ENCODE results near the gene PTRH1.
A peak's percentile ranks its signal among the peaks of the same experiment; 100 is the strongest.

PTRH1 gene

DNA sequence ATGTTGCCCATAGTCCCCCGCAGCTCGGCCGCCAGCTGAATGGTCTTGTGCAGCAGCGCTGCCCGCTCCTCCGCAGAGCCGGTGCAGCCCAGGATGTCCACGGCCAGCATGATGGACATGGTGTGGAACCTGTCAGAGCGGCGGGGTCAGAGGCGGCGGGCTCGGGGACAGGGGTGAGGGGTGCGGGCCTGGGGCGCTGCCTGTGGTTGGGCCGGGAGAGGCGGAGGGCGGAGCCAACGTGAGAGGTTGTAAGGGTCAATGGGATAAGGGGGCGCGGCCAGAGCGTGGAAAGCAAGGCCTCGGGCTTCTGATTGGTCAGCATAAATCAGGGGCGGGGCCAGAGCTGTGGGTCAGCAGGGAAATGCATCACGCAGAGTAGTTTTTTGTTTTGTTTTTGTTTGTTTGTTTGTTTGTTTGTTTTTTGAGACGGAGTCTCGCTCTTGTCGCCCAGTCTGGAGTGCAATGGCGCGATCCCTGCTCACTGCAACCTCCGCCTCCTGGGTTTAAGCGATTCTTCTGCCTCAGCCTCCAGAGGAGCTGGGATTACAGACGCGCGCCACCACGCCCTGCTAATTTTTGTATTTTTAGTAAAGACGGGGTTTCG is 26.5 kb upstream of the PTRH1 start:
- DNase-seq = no peak

DNA sequence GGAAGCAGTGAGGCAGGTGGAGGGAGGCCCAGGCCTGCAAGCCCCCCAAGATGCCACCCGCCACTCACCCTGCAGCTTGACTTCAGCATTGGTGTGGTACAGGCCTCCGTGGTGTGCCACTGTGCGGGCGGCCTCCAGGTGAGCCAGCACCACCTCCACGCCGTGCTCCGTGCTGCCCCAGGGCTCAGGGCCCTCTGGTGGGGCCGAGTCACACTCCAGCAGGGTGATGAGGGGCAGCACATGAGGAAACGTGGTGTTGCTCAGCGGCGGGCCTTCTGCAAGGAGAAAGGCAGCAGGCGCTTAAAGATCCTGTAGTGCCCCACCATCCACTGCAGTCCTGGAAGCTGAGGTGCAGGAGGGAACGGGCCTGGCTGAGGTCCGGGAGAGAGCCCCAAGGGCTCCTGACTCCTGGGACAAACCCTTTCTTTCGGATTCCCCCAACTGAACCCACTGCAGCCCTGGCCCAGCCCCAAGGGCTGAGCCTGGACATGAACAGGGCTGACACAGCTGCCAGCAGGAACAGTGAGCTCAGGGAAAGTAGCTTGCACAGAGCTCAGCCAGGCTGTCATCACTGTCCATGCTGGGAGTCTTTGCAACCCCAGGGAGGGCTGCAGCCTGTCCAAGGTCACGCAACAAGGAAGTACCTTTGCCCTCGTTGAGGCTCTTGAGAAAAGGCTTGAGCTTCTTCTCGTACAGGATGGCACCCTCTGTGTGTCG is 24.3 kb upstream of the PTRH1 start:
- no peak for DNase-seq

DNA sequence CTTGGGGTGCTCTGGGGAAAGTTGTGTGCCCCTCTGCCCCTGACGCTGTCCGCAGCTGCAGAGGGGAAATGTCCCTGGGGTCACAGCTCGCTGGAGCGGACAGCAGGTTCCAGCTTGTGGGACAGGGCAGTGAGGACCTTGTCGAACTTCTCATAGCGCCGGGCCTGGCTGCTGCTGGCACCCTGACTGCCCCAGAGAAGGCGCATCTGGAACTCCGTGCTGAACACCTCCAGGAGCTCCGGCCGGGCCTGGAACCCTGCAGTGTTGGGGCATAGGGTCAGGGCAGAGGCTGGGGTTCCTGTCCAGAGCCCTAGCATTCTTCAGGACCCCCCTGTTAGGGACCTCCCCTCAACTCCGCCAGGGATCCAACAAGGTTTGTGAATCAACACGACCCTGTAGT is 23.2 kb upstream of the PTRH1 start:
- no peak for DNase-seq

DNA sequence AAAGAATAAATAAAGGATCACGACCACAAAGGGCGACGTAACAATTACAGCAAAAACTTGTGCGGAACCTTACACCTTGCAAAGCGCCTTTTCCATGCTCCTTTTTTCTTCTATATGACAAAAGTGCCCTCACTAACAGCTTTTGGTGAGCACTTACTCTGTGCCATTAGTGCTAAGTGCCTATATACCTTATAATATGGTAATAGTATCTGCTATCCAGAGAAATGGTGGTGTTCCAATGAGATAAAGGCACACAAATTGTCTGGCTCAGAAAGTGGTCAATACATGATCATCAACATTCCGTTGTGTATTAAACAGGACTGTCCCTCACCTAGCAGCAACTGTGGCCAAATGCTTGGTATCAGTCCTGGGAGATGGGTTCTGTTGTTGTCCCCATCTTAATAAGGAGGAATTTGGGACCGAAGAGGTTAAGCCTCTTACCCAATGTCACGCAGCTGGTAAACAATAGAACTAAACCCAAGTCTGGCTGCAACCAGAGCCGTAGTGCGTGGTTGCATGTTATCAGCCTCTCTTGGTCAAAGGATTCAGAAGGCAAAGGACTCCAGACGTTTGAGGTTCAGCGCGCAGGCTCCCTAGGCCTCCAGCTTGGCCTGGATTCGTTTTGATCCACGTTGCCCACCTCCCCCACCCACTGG is 20.2 kb upstream of the PTRH1 start:
- DNase-seq = no peak

DNA sequence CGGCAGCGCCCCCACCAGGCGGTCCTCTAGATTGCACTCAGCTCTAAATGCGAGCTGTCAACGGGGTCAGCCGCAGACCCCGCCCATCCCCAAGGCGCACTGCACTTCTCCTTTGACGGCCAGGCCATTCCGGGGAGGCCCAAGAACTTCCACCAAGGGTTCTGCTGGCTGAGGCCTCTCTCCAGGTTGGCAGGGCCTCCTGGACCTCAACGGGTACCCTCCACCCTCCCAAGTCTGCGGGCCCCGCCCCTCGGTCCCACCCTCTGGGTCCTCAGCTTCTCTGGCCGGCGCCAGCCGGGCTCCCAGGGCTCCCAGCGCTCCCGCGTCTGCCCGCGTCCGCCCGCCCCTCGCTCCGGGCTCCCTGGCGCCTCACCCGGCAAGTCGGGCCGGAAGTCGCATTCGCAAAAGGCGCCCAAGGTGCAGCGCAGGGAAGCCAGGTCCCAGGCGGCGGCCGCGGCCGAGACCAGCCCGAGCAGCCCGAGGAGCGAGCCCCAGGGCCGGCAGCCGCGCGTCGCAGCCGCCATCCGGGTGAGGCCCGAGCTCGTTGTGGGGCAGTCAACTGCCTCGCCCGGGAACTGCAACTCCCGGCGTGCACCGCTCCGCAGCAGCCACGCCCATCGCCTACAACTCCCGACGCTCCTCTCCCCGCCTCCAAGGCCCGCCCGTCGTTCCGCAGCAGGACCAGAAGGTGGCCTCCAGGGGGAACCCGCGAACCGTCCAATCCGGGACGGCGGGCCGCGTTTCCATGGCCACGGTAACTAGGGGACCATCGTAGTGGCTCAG is 19.5 kb upstream of the PTRH1 start, which contains the start of gene TOR2A:
TSS of gene TOR2A (minus strand) at position 548 of the 783 bp plus-strand sequence. CDS start at position 524, 24 bp downstream.
- DNase-seq = peak; percentile 100

DNA sequence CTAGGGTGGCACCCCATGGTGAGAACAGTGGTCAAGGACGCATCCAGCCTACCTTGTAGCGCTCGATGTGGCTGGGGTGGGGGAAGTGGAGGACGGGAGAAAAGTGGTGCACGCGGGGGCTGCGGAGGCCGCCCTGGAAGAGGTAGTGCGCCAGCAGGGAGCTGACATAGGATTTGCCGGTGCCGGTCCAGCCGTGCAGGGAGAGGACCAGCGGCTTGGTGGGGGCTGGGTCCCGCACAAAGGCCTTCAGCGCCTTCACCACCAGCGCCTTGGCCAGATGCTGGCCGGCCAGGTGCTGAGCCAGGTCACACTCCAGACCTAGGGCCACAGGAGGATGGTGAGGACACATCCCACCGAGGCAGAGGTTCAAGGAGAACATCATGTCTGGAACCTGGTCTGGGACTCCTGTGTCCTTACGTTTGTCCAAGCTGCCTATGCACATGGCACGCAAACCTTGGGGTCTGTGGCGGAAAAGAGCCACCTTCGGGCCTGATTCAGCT is 18.8 kb upstream of the PTRH1 start:
- no peak for DNase-seq

DNA sequence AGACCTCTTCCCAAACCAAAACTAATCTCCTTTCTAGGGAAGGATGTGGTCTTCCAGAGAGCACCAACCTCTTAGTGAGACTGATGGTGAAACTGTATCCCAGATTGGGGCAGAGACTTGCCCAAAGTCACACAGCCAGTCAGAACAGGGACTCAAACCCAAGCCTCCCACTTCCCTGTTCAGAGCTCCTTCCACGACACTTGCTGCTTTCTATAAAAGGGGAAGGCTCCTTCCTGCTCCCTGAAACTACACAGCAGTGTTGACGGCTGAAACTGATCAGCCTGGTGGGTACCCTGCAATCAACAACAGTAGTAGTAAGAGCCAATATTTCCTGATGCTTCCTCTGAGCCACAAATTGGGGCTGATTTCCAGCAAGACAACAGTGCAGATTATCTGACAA is 18.2 kb upstream of the PTRH1 start:
- no peak for DNase-seq

DNA sequence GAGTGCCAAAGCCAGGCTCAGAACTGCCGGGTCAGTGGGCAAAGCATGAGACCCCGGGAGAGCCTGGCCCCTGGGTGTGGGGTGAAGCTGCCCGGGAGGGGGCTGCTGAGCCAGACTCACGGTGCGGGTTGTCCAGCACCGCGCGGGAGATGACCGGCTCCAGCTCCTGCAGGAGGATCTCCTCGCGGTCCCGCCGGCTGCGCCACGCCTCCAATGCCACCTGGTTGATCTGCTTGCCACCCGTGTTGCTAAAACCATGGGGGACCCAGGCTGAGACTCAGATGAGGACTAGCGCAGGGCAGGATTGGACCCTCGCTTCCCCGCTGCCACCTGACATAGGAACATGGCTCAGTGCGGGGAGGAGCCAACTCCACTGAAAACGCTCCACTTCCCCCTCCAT is 17.0 kb upstream of the PTRH1 start:
- DNase-seq = no peak

DNA sequence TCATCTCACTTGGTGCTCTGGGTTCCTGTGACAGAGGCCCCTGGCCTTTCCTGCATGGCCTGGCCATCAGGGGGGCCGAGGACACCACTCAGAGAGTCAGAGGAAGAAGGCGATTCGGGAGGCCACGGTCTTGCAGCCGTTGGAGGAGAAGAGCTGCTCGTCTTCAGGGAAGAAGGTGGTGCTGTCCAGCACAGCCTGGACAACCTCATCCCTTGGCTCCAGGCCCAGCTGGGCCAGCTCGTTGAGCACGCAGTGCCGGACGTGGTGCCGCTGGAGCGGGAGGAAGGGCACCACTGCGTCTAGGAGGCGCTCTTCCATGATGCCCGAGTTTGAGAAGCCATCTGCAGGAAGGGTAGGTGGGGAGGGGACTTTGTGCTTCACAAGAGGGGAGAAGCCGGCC is 16.5 kb upstream of the PTRH1 start:
- DNase-seq = no peak

DNA sequence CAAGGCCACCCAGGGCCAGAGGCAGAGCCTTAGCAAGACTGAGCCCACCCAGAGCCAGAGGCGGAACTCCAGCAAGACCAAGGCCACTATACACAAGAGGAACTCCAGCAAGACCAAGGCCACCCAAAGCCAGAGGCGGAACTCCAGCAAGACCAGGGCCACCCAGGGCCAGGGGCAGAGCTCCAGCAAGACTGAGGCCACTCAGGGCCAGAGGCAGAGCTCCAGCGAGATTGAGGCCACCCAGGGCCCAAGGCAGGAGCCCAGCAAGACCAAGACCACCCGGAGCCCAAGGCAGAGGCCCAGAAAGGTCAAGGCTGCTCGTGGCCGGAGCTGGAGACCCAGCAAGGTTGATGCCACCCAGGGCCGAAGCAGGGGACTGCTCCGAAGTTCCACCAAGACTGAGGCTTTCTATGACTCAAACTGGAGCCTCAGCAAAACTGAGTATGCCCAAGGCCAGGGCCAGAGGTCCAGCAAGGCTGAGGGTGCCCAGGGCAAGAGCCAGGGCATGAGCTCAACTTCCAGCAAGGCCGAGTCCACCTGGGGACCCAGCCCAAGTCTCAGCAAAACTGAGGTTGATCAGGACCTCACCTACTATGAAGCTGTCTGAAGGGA is 15.4 kb upstream of the PTRH1 start:
- DNase-seq = no peak

DNA sequence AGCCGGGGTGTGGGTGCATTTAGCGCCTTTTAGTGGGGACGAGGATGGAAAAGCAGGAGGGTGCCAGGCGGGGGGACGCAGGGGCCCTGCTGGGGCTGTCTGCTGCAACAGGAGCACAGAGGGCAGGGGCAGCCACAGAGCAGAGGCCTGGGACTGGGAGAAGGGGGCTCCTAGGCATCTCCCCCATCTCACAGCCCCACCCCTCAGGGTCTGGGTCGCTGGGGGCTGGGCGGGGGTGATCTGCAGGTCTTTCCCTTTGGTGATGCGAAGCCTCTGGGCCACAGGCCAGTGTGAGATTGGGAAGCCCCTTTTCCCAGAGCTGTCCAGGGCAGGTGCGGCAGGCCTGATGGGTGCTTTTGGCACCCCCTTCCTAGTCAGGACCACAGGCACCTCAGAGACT is 14.8 kb upstream of the PTRH1 start:
- no peak for DNase-seq

DNA sequence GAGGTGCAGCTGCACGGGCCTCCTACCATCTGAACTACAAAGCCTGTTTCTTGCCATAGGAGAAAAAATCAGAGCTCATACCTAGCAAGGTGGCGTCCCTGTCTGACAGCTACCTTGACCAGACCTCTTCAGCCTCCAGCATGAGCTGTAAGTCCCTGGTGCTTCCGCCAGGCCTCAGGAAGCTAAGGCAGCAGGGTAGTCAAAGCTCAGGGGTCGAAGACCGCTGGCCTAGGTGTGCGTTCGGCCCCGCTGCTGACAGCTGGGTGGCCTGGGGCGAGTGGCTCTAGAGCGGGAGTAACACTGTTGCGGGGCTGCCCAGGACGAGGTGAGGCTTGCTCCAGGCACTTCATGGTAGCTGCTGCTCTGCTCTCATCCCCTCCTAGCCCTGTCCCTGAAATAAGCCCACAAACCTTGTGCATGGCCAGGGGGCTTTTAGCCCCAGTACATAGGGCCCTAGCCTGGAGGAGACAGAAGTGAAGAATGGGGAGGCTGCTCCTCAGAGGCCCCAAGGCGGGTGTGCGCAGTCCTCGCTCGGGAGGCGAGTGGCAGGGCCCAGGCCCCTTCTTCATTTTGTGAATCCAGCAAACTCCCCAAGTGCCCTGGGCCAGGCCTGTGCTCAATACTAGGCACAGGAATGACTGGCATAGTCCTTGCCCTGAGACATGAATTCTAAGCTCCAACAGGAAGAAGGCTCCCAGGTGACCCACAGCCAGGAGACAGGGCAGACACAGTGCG is 14.2 kb upstream of the PTRH1 start:
- DNase-seq = no peak

DNA sequence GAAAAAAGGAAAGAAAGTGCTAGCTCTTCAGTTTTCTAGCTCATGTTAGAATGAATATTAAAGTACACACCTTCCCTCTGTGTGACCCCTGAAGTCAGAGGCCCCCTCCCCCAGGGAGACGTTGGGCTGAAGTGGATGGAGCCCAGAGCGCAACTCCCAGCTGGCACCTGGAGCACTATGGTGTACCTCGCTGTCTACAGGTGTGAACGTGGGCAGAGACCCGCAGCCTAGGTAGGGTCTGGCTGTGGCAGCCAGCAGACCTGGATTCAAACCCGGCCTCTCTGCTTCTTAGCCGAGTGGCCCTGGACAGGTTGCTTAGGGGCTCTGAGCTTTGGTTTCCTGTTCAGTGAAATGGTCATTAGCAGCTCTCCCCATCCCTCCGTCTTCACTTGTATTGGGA is 13.3 kb upstream of the PTRH1 start:
- DNase-seq = no peak

DNA sequence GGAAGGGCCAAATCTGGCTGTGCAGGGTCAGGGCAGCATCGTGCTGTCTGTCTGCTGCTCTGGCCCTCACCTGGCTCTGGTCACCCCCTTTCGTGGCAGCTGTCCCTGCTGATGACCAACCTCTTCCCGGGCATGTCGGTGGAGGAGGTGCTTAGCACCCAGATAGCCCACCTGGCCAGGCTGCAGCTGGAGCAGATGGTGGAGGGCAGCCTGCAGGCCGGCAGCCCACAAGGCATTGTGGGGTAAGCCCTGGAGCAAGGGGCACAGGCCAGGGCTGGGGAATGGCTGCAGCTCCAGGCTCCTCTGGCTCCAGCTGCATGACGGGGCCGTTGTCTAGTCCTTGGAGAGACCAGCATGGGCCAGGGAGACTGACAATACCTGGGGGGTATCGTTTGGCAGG is 11.4 kb upstream of the PTRH1 start:
- DNase-seq = no peak

DNA sequence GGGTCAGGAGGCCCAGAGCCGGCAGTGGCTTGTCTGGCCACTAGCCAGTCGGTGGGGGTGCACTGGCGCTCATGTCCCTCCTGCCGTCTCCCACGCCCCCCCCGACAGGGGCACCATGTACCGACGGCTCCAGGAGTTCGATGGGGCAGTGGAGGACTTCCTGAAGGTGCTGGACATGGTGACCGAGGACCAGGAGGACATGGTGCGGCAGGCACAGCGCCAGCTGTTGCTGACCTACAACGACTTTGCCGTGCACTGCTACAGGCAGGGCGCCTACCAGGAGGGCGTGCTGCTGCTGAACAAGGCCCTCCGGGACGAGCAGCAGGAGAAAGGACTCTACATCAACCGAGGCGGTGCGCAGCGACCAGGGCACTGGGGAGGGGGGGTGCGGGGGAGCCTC is 8.5 kb upstream of the PTRH1 start:
- no peak for DNase-seq

DNA sequence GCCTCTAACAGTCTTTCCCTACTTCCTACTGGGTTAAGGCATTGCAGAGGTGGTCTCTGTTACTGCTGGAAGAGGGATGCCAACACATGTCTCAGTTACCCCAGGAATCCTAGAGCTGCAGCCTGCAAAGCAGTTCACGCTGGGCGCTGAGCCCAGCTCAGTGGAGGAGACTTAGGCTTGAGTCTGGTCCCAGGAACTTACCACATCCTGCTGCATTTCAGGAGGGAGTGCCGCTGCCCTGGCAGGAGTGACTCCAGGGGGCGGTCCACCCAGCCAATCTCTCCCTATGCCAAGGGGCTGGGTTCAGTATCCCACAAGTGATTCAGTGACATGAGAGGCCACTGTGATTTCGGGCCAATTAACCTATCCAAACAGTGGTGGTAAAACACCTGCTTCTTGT is 8.0 kb upstream of the PTRH1 start:
- no peak for DNase-seq

DNA sequence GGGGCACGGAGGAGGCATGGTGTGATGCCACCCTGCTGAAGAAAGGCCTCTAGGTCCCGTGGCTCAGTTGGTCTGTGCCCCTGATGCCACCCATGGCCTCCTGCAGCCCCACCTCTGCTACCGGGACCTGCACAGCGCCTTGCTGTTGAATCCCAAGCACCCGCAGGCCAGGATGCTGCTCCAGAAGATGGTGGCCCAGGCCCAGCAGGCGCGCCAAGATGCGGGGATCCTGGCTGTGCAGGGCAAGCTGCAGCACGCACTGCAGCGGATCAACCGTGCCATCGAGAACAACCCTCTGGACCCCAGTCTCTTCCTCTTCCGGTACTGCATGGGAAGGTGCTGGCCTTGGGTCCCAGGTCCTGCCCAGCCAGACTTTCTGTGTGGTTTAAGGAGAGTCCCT is 7.5 kb upstream of the PTRH1 start:
- no peak for DNase-seq

DNA sequence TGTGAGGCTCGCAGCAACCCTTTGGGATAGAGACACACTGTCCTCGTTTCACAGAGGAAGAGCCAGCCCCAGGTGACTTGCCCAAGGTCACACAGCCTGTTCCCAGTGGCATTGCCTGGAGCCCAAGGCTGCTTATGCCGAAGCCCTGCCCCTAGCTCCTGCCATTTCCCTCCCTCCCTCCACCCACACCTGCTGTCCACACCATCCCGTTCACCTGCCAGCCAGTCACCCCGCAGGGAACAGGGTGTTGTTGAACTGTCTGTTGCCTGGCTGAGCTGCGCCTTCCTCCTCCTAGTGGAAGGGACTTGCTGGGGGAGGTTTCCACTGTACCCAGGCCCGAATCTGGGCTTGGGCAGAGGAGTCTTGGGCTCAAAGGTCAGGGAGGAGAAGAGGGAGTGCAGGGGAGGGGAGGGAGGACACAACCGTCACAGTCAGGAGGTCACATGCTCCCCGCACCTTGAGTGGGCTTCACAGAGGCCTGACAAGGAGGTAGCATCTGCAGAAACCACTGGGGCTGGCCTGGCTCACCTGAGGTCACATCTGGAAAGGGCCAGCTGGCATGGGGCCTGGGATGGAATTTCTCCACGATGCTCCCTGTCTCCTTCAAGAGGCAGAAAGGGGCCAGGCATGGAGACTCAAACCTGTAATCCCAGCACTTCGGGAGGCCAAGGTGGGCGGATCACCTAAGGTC is 6.7 kb upstream of the PTRH1 start:
- no peak for DNase-seq

DNA sequence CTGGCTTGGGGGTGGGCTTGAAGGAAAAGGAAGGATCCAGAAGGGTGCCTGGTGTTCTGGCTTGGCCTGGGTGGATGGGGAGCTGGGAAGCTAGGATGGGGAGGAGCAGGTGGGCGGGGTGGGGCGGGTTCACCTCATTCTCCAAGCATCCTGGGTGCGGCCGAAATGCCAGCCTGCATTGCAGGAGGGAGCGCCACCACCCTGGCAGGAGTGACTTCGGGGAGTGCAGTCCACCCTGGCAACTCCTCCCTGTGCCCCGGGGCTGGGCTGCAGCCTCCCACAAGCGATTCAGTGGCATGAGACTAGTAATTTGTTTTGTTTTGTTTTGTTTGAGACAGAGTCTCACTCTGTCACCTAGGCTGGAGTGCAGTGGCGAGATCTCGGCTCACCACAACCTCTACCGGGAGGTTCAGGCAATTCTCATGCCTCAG is 5.9 kb upstream of the PTRH1 start:
- DNase-seq = no peak

DNA sequence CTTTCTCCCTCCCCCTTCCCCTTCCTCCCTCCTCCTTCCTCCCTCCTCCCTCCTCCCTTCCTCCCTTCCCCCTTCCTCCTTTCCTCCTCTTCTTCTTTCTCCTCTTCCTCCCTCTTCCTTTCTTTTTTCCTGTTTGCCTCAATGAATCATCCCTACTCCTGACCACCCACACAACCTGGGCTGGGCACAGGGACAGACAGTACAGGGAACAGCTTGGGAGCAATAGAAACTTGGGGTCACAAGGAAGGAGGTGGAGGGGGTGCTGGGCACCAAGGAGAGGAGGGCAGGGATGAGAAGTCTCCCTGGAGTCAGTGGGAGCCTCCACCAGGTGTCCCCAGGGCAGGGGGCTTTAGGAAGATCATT is 5.4 kb upstream of the PTRH1 start:
- DNase-seq = no peak

DNA sequence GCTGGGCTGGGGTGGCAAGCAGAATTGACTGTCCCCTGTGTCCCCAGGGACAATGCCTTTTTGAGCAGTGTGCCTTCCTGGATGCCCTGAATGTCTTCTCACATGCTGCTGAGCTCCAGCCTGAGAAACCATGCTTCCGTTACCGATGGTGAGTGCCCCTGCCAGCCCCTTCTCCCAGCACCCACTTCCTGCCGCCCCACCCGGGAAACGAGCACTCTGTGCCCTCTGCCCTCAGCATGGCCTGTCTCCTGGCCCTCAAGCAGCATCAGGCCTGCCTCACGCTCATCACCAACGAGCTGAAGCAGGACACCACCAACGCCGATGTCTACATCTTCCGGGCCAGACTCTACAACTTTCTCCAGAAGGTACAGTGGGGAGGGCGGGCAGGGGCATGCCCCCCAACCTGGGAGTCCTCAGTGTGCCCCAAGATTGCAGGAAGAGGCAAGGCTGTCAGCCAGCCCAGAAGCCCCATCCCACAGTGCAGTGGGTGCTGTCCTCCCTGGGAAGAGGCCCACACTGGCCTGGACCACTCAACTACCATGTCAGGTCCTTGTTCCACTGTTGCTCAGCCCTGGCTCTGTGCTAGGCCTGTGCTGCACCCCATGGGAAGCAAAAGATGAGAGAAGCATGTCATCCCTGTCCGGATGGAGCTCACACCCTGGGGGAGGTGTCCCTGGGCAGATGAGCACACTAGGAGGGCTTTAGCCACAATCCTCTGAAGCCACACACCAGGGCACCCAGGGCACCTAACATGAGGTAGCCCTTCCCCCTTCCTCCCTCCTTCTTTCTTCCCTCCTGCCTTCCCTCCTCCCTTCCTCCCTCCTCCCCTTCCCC is 4.8 kb upstream of the PTRH1 start:
- no peak for DNase-seq
